GM23338 (cell line): ENCODE data around the gene TRIM37. TPM values are rescaled to one million over a fixed set of nuclear protein-coding genes. Genes with fewer than 3 reads are reported as not detected.

ENCODE experiments used
- ATAC-seq: fragments of 200-7000 bp; cut with Tn5 transposase; 3 replicates; pipeline ENCODE4 v1.9.1; 2020
- DNase-seq: peaks from one replicate; pipeline ENCODE4 v3.0.0-alpha.2; 2015; ENCODE audit warnings: low spot score
- H2AFZ ChIP-seq: fragments of 200-600 bp; sonication (generic); 2 replicates; pipeline ENCODE4 v1.8.0; 2016; ENCODE audit warnings: antibody characterized with exemption, mild to moderate bottlenecking, moderate library complexity
- H3F3A ChIP-seq: fragments of 200-600 bp; sonication (generic); replicated peaks from 2 replicates; pipeline ENCODE4 v1.8.0; 2017; ENCODE audit warnings: antibody characterized with exemption, mixed run types, low read depth
- H3K27ac ChIP-seq: fragments of 200-600 bp; sonication (generic); 2 replicates; pipeline ENCODE4 v1.6.1; 2016; ENCODE audit warnings: low read depth
- H3K27me3 ChIP-seq: fragments of 200-600 bp; sonication (generic); 2 replicates; pipeline ENCODE4 v1.8.0; 2016; ENCODE audit warnings: mild to moderate bottlenecking, mixed run types, moderate library complexity; ENCODE audit not compliant: insufficient read depth
- H3K36me3 ChIP-seq: fragments of 200-600 bp; sonication (generic); 2 replicates; pipeline ENCODE4 v1.8.0; 2016; ENCODE audit warnings: mild to moderate bottlenecking; ENCODE audit not compliant: insufficient read depth
- H3K4me1 ChIP-seq: fragments of 200-600 bp; sonication (generic); 2 replicates; pipeline ENCODE4 v1.8.0; 2016; ENCODE audit warnings: mild to moderate bottlenecking, moderate library complexity; ENCODE audit not compliant: insufficient read depth
- H3K4me2 ChIP-seq: fragments of 200-600 bp; sonication (generic); 2 replicates; pipeline ENCODE4 v1.7.1; 2017; ENCODE audit warnings: mixed run types
- H3K4me3 ChIP-seq: fragments of 200-600 bp; sonication (generic); 2 replicates; pipeline ENCODE4 v1.6.1; 2016; ENCODE audit warnings: mixed run types
- H3K79me2 ChIP-seq: fragments of 200-600 bp; sonication (generic); replicated peaks from 2 replicates; pipeline ENCODE4 v1.8.0; 2017; ENCODE audit warnings: mild to moderate bottlenecking; ENCODE audit not compliant: insufficient read depth
- H3K9me2 ChIP-seq: fragments of 200-600 bp; sonication (generic); 2 replicates; pipeline ENCODE4 v1.8.0; 2017; ENCODE audit not compliant: insufficient read depth
- H4K20me1 ChIP-seq: fragments of 200-600 bp; sonication (generic); replicated peaks from 2 replicates; pipeline ENCODE4 v1.8.0; 2017; ENCODE audit warnings: mild to moderate bottlenecking; ENCODE audit not compliant: insufficient read depth
- H3K27ac Mint-ChIP-seq: 2 replicates; pipeline ENCODE4 v1.8.0; 2020; ENCODE audit warnings: inconsistent platforms, mild to moderate bottlenecking, moderate library complexity, mixed read lengths
- H3K27me3 Mint-ChIP-seq: 3 replicates; pipeline ENCODE4 v1.8.0; 2022; ENCODE audit warnings: low read depth, mild to moderate bottlenecking, moderate library complexity, mixed read lengths, inconsistent platforms; ENCODE audit not compliant: insufficient read depth, poor library complexity
- H3K36me3 Mint-ChIP-seq: 3 replicates; pipeline ENCODE4 v1.8.0; 2021; ENCODE audit warnings: low read depth, mild to moderate bottlenecking, inconsistent platforms, moderate library complexity, mixed read lengths
- H3K4me1 Mint-ChIP-seq: 3 replicates; pipeline ENCODE4 v1.8.0; 2020; ENCODE audit warnings: mild to moderate bottlenecking, inconsistent platforms, mixed read lengths
- H3K4me3 Mint-ChIP-seq: 3 replicates; pipeline ENCODE4 v1.8.0; 2021; ENCODE audit warnings: moderate library complexity, mild to moderate bottlenecking, inconsistent platforms, mixed read lengths
- H3K9me3 Mint-ChIP-seq: 3 replicates; pipeline ENCODE4 v1.8.0; 2020; ENCODE audit warnings: moderate library complexity, mild to moderate bottlenecking, inconsistent platforms, mixed read lengths
- CTCF ChIP-seq, 2 experiments: fragments of 200-600 bp in 1 of 2; sonication (generic) in 1 of 2; conservative IDR thresholded peaks; 2 replicates each; pipeline versions ENCODE4 v1.5.1 to v1.6.1; 2016 to 2017; ENCODE audit warnings: antibody characterized with exemption in 2 of 2, low read depth in 2 of 2, mild to moderate bottlenecking in 2 of 2, moderate library complexity in 1 of 2
- ETS1 ChIP-seq: IDR thresholded peaks from 2 replicates; pipeline ENCODE4 v1.6.1; 2016; ENCODE audit warnings: antibody characterized with exemption
- EZH2phosphoT487 ChIP-seq: fragments of 200-600 bp; sonication (generic); IDR thresholded peaks from one replicate; pipeline ENCODE4 v1.8.1; 2018; ENCODE audit warnings: antibody characterized with exemption; ENCODE audit not compliant: unreplicated experiment
- NANOG ChIP-seq: IDR thresholded peaks from 2 replicates; pipeline ENCODE4 v1.6.1; 2016; ENCODE audit warnings: antibody characterized with exemption, borderline replicate concordance
- POLR2AphosphoS5 ChIP-seq: IDR thresholded peaks from 2 replicates; pipeline ENCODE4 v1.6.1; 2016; ENCODE audit warnings: antibody characterized with exemption, low read depth
- REST ChIP-seq: IDR thresholded peaks from one replicate; pipeline ENCODE4 v1.6.1; 2018; ENCODE audit warnings: antibody characterized with exemption; ENCODE audit not compliant: unreplicated experiment
- ZNF114 ChIP-seq: fragments of 250-450 bp; sonication (Bioruptor Pico); IDR thresholded peaks from 2 replicates; pipeline ENCODE4 v1.5.0; 2020; ENCODE audit warnings: mild to moderate bottlenecking, moderate library complexity
- polyA plus RNA-seq: library from polyadenylated mRNA; unstranded; fragments of >200 nt; fragmentation: Nextera tagmentation; extraction: Ambion mirVana; gene quantifications from 2 replicates; pipeline ENCODE4 v1.2.1, GENCODE V29; 2016
- total RNA-seq: library from RNA; depleted of rRNA; stranded (reverse); fragments of >200 nt; shearing (Covaris generic); gene quantifications from 2 replicates; pipeline ENCODE4 v1.2.3, GENCODE V29; 2014

TRIM37 gene
- total and polyA plus RNA-seq, 2 experiments from 2014 or later: 61.1 to 71.2 TPM

- no peak for TF ChIP-seq CTCF (conservative IDR thresholded peaks at IDR 0.05; ENCODE audit: low read depth in 2 of 2)
- TF ChIP-seq EZH2phosphoT487: no peak
- no peak for TF ChIP-seq ZNF114 (CRISPR knock-in tag)
- no peak for TF ChIP-seq NANOG
- no peak for TF ChIP-seq REST
- no peak for TF ChIP-seq POLR2AphosphoS5
These were observed 8.8 kb upstream of the TRIM37 start (continued) for GRCh38 chr17:59115474-59115873.

- TF ChIP-seq REST (no peak), ETS1 (no peak), ZNF114 (CRISPR knock-in tag) (no peak)
- ATAC-seq: no peak
- H3K9me3 Mint-ChIP-seq: no peaks in the 10 kb centered on the region
These were observed 4.9 kb upstream of the TRIM37 start for GRCh38 chr17:59111539-59111938.

More at GRCh38 chr17:59111539-59111938, 4.9 kb upstream of the TRIM37 start:
- H3K4me2 ChIP-seq: no peak overlapping the region
- no peak overlapping the region for H3K27ac Mint-ChIP-seq
- peaks cover 10% of the 10 kb centered on the region for H4K20me1 ChIP-seq
- H3K27me3 Mint-ChIP-seq: peaks cover 8% of the 10 kb centered on the region
- H3K79me2 ChIP-seq: peaks cover 24% of the 10 kb centered on the region
- H3K9me2 ChIP-seq: no peaks in the 10 kb centered on the region
- H3F3A ChIP-seq: peaks cover 10% of the 10 kb centered on the region
- DNase-seq: no peak
- no peaks in the 10 kb centered on the region for H3K4me1 ChIP-seq
- no peaks in the 10 kb centered on the region for H3K4me1 Mint-ChIP-seq
- H3K27me3 ChIP-seq: no peaks in the 10 kb centered on the region
- H3K4me3 Mint-ChIP-seq: no peak overlapping the region; the same call in 2 of the 3 replicates
- H2AFZ ChIP-seq: no peak overlapping the region
- H3K27ac ChIP-seq: no peak overlapping the region
- H3K4me3 ChIP-seq: no peak overlapping the region
- H3K36me3 ChIP-seq: peaks cover 10% of the 10 kb centered on the region
- H3K36me3 Mint-ChIP-seq: peaks cover 20% of the 10 kb centered on the region; the same call in 2 of the 3 replicates
